Measurements from ENCODE around the gene WDR26. TPM values are rescaled to one million over a fixed set of nuclear protein-coding genes. Genes with fewer than 3 reads are reported as not detected.
"Not testable (repeated sequence)": the region's sequence is repeated elsewhere in the genome, so short reads cannot be mapped to it uniquely, and the experiment has no call there.

WDR26 gene
- total RNA-seq, 1 experiment from 2014 or later = 84.9 TPM

- peaks cover 80% of the 10 kb centered on the region for H3K36me3 Mint-ChIP-seq (ENCODE audit: insufficient read depth, unreplicated experiment)
- H3K9me3 Mint-ChIP-seq (ENCODE audit: low read depth, unreplicated experiment) = no peaks in the 10 kb centered on the region
- H3K4me1 Mint-ChIP-seq (ENCODE audit: low read depth, unreplicated experiment) = peaks cover 17% of the 10 kb centered on the region
- intact Hi-C loops (cut with micrococcal nuclease; ENCODE audit: unreplicated experiment) = no loop called here
- TF ChIP-seq CTCF (IDR thresholded peaks at IDR 0.05; ENCODE audit: unreplicated experiment) = no peak
- BruUV-seq (replicated peaks) = no TSS peak
- no peak for DNase-seq
- H3K27me3 Mint-ChIP-seq (ENCODE audit: unreplicated experiment) = no peaks in the 10 kb centered on the region
- H3K27ac Mint-ChIP-seq (ENCODE audit: unreplicated experiment) = no peak overlapping the region
- CTCF ChIA-PET = interaction anchor here (0.9 kb wide), 1 partner anchor 15 kb away, joined by 4 read pairs; no protein-coding TSS in a partner anchor
- no peak overlapping the region for H3K4me3 Mint-ChIP-seq (ENCODE audit: low read depth, unreplicated experiment)
Observed at GRCh38 chr1:224427346-224427745, 7.3 kb downstream of the WDR26 start.

DNA sequence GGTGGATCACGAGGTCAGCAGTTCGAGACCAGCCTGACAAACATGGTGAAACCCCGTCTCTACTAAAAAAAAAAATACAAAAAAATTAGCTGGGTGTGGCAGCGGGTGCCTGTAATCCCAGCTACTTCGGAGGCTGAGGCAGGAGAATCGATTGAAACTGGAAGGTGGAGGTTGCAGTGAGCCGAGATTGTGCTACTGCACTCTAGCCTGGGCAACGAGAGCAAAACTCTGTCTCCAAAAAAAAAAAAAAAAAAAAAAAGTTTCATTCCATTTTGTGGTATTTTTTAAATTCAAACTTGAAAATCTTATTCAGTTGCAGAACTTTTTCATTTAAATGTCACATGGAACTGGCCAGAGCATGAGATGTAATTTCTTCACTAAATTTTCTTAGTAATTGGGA is 7.7 kb downstream of the WDR26 start:
- H3K4me3 Mint-ChIP-seq (ENCODE audit: low read depth, unreplicated experiment); H3K27me3 Mint-ChIP-seq (ENCODE audit: unreplicated experiment); DNase-seq; H3K9me3 Mint-ChIP-seq (ENCODE audit: low read depth, unreplicated experiment); H3K27ac Mint-ChIP-seq (ENCODE audit: unreplicated experiment); BruUV-seq (replicated peaks); intact Hi-C loops (cut with micrococcal nuclease; ENCODE audit: unreplicated experiment): not testable (repeated sequence)
- CTCF ChIA-PET = interaction anchor here (0.9 kb wide), 1 partner anchor 14 kb away, joined by 4 read pairs; no protein-coding TSS in a partner anchor
- peaks cover 13% of the 10 kb centered on the region for H3K4me1 Mint-ChIP-seq (ENCODE audit: low read depth, unreplicated experiment)
- H3K36me3 Mint-ChIP-seq (ENCODE audit: insufficient read depth, unreplicated experiment) = peaks cover 80% of the 10 kb centered on the region

- Mint-ChIP-seq H3K9me3 (ENCODE audit: low read depth, unreplicated experiment) (no peaks in the 10 kb centered on the region), H3K4me1 (ENCODE audit: low read depth, unreplicated experiment) (peaks cover 2% of the 10 kb centered on the region), H3K4me3 (ENCODE audit: low read depth, unreplicated experiment) (no peak overlapping the region), H3K27ac (ENCODE audit: unreplicated experiment) (no peak overlapping the region), H3K36me3 (ENCODE audit: insufficient read depth, unreplicated experiment) (peaks cover 80% of the 10 kb centered on the region), H3K27me3 (ENCODE audit: unreplicated experiment) (no peaks in the 10 kb centered on the region)
- no peak for DNase-seq
- CTCF ChIA-PET = no interaction called here
- no peak for TF ChIP-seq CTCF (IDR thresholded peaks at IDR 0.05; ENCODE audit: unreplicated experiment)
- intact Hi-C loops (cut with micrococcal nuclease; ENCODE audit: unreplicated experiment) = no loop called here
- no TSS peak for BruUV-seq (replicated peaks)
Observed at GRCh38 chr1:224425279-224425884, 9.2 kb downstream of the WDR26 start.

- H3K27ac Mint-ChIP-seq (ENCODE audit: unreplicated experiment) = no peak overlapping the region
- DNase-seq = no peak
- H3K36me3 Mint-ChIP-seq (ENCODE audit: insufficient read depth, unreplicated experiment) = peaks cover 83% of the 10 kb centered on the region
- H3K9me3 Mint-ChIP-seq (ENCODE audit: low read depth, unreplicated experiment) = no peaks in the 10 kb centered on the region
- H3K4me3 Mint-ChIP-seq (ENCODE audit: low read depth, unreplicated experiment) = no peak overlapping the region
- TF ChIP-seq CTCF (IDR thresholded peaks at IDR 0.05; ENCODE audit: unreplicated experiment) = no peak
- CTCF ChIA-PET = no interaction called here
- H3K4me1 Mint-ChIP-seq (ENCODE audit: low read depth, unreplicated experiment) = no peaks in the 10 kb centered on the region
- BruUV-seq (replicated peaks) = no TSS peak
- no peaks in the 10 kb centered on the region for H3K27me3 Mint-ChIP-seq (ENCODE audit: unreplicated experiment)
- intact Hi-C loops (cut with micrococcal nuclease; ENCODE audit: unreplicated experiment) = no loop called here
Observed at GRCh38 chr1:224420106-224420505, 14.5 kb downstream of the WDR26 start.

DNA sequence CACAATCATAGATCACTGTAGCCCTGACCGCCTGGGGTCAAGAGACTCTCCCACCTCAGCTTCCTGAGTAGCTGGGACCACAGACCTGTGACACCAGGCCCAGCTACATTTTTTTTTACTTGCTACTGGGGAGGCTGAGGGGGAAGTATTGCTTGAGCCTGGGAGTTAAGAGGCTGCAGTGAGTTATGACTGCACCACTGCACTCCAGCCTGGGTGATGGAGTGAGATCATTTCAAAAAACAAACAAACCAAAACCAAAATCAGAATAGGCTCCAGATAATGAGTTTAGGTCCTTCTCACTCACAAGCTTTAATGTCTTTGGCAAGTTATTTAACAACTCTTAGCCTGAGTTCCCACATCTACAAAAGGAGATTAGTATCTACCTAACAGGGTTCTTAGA is 22.8 kb downstream of the WDR26 start:
- CTCF ChIA-PET = interaction anchor here (0.6 kb wide), 1 partner anchor 177 kb away, joined by 3 read pairs; no protein-coding TSS in a partner anchor
- intact Hi-C loops (cut with micrococcal nuclease; ENCODE audit: unreplicated experiment) = no loop called here
- BruUV-seq (replicated peaks) = no TSS peak
- Mint-ChIP-seq H3K27me3 (ENCODE audit: unreplicated experiment) (no peaks in the 10 kb centered on the region), H3K27ac (ENCODE audit: unreplicated experiment) (no peak overlapping the region), H3K4me3 (ENCODE audit: low read depth, unreplicated experiment) (no peak overlapping the region), H3K36me3 (ENCODE audit: insufficient read depth, unreplicated experiment) (peaks cover 43% of the 10 kb centered on the region), H3K9me3 (ENCODE audit: low read depth, unreplicated experiment) (no peaks in the 10 kb centered on the region), H3K4me1 (ENCODE audit: low read depth, unreplicated experiment) (peaks cover 19% of the 10 kb centered on the region)
- no peak for TF ChIP-seq CTCF (IDR thresholded peaks at IDR 0.05; ENCODE audit: unreplicated experiment)
- DNase-seq = no peak
